ENCODE results near the gene CBFB.

- no peak for TF ChIP-seq EZH2 (IDR thresholded peaks at IDR 0.05; ENCODE audit: insufficient read depth, poor library complexity, severe bottlenecking)
- TF ChIP-seq EZH2phosphoT487 (IDR thresholded peaks at IDR 0.05; ENCODE audit: insufficient read depth, low read depth): no peak
These were observed 28.3 kb upstream of the CBFB start for GRCh38 chr16:67000384-67001351.
